IMR-90 (cell line): ENCODE results near the gene PM20D1. TPM values are rescaled to one million over a fixed set of nuclear protein-coding genes. Genes with fewer than 3 reads are reported as not detected.

Experiments used
- ATAC-seq: fragments of 200-7000 bp; cut with Tn5 transposase; 2 replicates; pipeline ENCODE4 v1.9.1; 2020; ENCODE audit warnings: low read depth, mild to moderate bottlenecking, moderate library complexity
- BruUV-seq: library from RNA; stranded (reverse); fragments of 400-500 nt; replicated peaks from 2 replicates; lab custom pipeline; 2021; lab: Mats Ljungman, UMichigan
- CTCF ChIA-PET: fragments of 300-600 bp; formaldehyde crosslinking; extraction: SDS; loops from one replicate; lab custom pipeline; 2021; ENCODE audit warnings: antibody characterized with exemption; lab: Yijun Ruan, JAX
- POLR2A ChIA-PET: fragments of 300-600 bp; sonication (Branson Sonifier 250); formaldehyde crosslinking; loops from one replicate; lab custom pipeline; 2022; ENCODE audit warnings: antibody characterized with exemption; ENCODE audit not compliant: unreplicated experiment; lab: Charles Lee
- DNase-seq: peaks from one replicate; pipeline ENCODE4 v3.0.0; 2013
- H2AFZ ChIP-seq: replicated peaks from 2 replicates; pipeline ENCODE3; 2013; ENCODE audit warnings: low read length, mild to moderate bottlenecking; ENCODE audit not compliant: poor library complexity
- H2AK5ac ChIP-seq: 2 replicates; pipeline ENCODE4 v1.6.1; 2013; ENCODE audit warnings: low read depth, low read length, inconsistent platforms
- H2AK9ac ChIP-seq: replicated peaks from 2 replicates; pipeline ENCODE3; 2013; ENCODE audit warnings: mild to moderate bottlenecking, low read depth, low read length, moderate library complexity; ENCODE audit not compliant: poor library complexity
- H2BK120ac ChIP-seq: 2 replicates; pipeline ENCODE4 v1.6.1; 2013; ENCODE audit warnings: low read depth, low read length, inconsistent platforms
- H2BK15ac ChIP-seq: 3 replicates; pipeline ENCODE4 v1.6.1; 2013; ENCODE audit warnings: low read depth, low read length, inconsistent platforms
- H2BK20ac ChIP-seq: 2 replicates; pipeline ENCODE4 v1.6.1; 2013; ENCODE audit warnings: low read depth, mild to moderate bottlenecking, inconsistent platforms, low read length, moderate library complexity
- H2BK5ac ChIP-seq: 2 replicates; pipeline ENCODE4 v1.6.1; 2013; ENCODE audit warnings: mild to moderate bottlenecking, low read depth, low read length, inconsistent platforms; ENCODE audit not compliant: poor library complexity, severe bottlenecking
- H3K14ac ChIP-seq: replicated peaks from 2 replicates; pipeline ENCODE4 v1.6.1; 2013; ENCODE audit warnings: low read depth, low read length, inconsistent platforms
- H3K18ac ChIP-seq: 2 replicates; pipeline ENCODE4 v1.6.1; 2013; ENCODE audit warnings: low read depth, low read length, control low read depth
- H3K23ac ChIP-seq: 2 replicates; pipeline ENCODE4 v1.6.1; 2013; ENCODE audit warnings: low read depth, low read length, inconsistent platforms
- H3K27ac ChIP-seq: 2 replicates; pipeline ENCODE4 v1.5.1; 2013; ENCODE audit warnings: mild to moderate bottlenecking, control low read depth, low read length; ENCODE audit not compliant: insufficient read depth
- H3K27me3 ChIP-seq: 2 replicates; pipeline ENCODE4 v1.6.1; 2013; ENCODE audit warnings: low read length; ENCODE audit not compliant: control insufficient read depth, insufficient read depth
- H3K36me3 ChIP-seq: 2 replicates; pipeline ENCODE4 v1.6.1; 2013; ENCODE audit warnings: low read length, mixed read lengths; ENCODE audit not compliant: control insufficient read depth, insufficient read depth
- H3K4ac ChIP-seq: 2 replicates; pipeline ENCODE4 v1.6.1; 2013; ENCODE audit warnings: low read depth, low read length, inconsistent platforms
- H3K4me1 ChIP-seq: 2 replicates; pipeline ENCODE4 v1.6.1; 2013; ENCODE audit warnings: low read length, mixed read lengths; ENCODE audit not compliant: control insufficient read depth, insufficient read depth
- H3K4me2 ChIP-seq: 2 replicates; pipeline ENCODE4 v1.6.1; 2013; ENCODE audit warnings: low read depth, mild to moderate bottlenecking, control low read depth, low read length, moderate library complexity
- H3K4me3 ChIP-seq: 2 replicates; pipeline ENCODE4 v1.5.1; 2013; ENCODE audit warnings: low read depth, mild to moderate bottlenecking, control low read depth, low read length, moderate library complexity; ENCODE audit not compliant: insufficient read depth
- H3K56ac ChIP-seq: 2 replicates; pipeline ENCODE4 v1.6.1; 2013; ENCODE audit warnings: low read length, inconsistent platforms; ENCODE audit not compliant: insufficient read depth; ENCODE audit errors: extremely low read depth
- H3K79me1 ChIP-seq, 2 experiments: 2 replicates each; pipeline ENCODE4 v1.6.1; 2013; ENCODE audit warnings: low read length in 2 of 2, inconsistent platforms in 1 of 2, low read depth in 1 of 2
- H3K9ac ChIP-seq: 2 replicates; pipeline ENCODE4 v1.6.1; 2013; ENCODE audit warnings: low read depth, low read length, control low read depth
- H3K9me1 ChIP-seq: 2 replicates; pipeline ENCODE4 v1.6.1; 2013; ENCODE audit warnings: low read length, inconsistent platforms; ENCODE audit not compliant: insufficient read depth
- H3K9me3 ChIP-seq: 2 replicates; pipeline ENCODE4 v1.6.1; 2013; ENCODE audit warnings: low read length; ENCODE audit not compliant: control insufficient read depth, insufficient read depth
- H4K20me1 ChIP-seq: 2 replicates; pipeline ENCODE4 v1.6.1; 2013; ENCODE audit warnings: low read length, inconsistent platforms; ENCODE audit not compliant: insufficient read depth
- H4K5ac ChIP-seq: 2 replicates; pipeline ENCODE4 v1.6.1; 2013; ENCODE audit warnings: mild to moderate bottlenecking, low read depth, low read length, control low read depth
- H4K8ac ChIP-seq, 2 experiments: 2 replicates each; pipeline ENCODE4 v1.6.1; 2013; ENCODE audit warnings: low read depth in 2 of 2, low read length in 2 of 2, control low read depth in 1 of 2, inconsistent platforms in 1 of 2
- H4K91ac ChIP-seq: 2 replicates; pipeline ENCODE4 v1.6.1; 2013; ENCODE audit warnings: low read depth, low read length, inconsistent platforms; ENCODE audit not compliant: insufficient read depth
- BHLHE40 ChIP-seq: fragments of 150-350 bp; IDR thresholded peaks from 2 replicates; pipeline ENCODE4 v1.6.1; 2016; ENCODE audit warnings: mild to moderate bottlenecking, low read depth, low read length
- CEBPB ChIP-seq: IDR thresholded peaks from 2 replicates; pipeline ENCODE4 v1.6.1; 2012; ENCODE audit warnings: low read depth, low read length, improper control_type of control experiment
- CHD1 ChIP-seq: IDR thresholded peaks from 2 replicates; pipeline ENCODE4 v1.6.1; 2012; ENCODE audit warnings: low read depth, low read length, improper control_type of control experiment
- CTCF ChIP-seq: conservative IDR thresholded peaks from 2 replicates; pipeline ENCODE4 v1.5.1; 2012; ENCODE audit warnings: mild to moderate bottlenecking, low read depth, low read length, improper control_type of control experiment
- ELK1 ChIP-seq: fragments of 150-350 bp; IDR thresholded peaks from 2 replicates; pipeline ENCODE4 v1.6.1; 2016; ENCODE audit warnings: low read depth, mild to moderate bottlenecking, low read length, moderate library complexity, borderline replicate concordance
- FOS ChIP-seq: fragments of 150-350 bp; IDR thresholded peaks from 2 replicates; pipeline ENCODE4 v1.6.1; 2016; ENCODE audit warnings: low read depth, low read length
- MAFK ChIP-seq: IDR thresholded peaks from 2 replicates; pipeline ENCODE4 v1.6.1; 2012; ENCODE audit warnings: low read depth, low read length, improper control_type of control experiment
- MAZ ChIP-seq: IDR thresholded peaks from 2 replicates; pipeline ENCODE4 v1.6.1; 2012; ENCODE audit warnings: low read depth, mild to moderate bottlenecking, low read length, improper control_type of control experiment, moderate library complexity, borderline replicate concordance
- MXI1 ChIP-seq: IDR thresholded peaks from 2 replicates; pipeline ENCODE4 v1.6.1; 2012; ENCODE audit warnings: low read depth, mild to moderate bottlenecking, low read length, moderate library complexity, borderline replicate concordance
- NFE2L2 ChIP-seq: fragments of 150-350 bp; IDR thresholded peaks from 2 replicates; pipeline ENCODE4 v1.6.1; 2016; ENCODE audit warnings: low read depth, mild to moderate bottlenecking, low read length
- POLR2A ChIP-seq: IDR thresholded peaks from 2 replicates; pipeline ENCODE4 v1.6.1; 2012; ENCODE audit warnings: mild to moderate bottlenecking, low read depth, low read length
- RAD21 ChIP-seq: IDR thresholded peaks from 2 replicates; pipeline ENCODE4 v1.6.1; 2012; ENCODE audit warnings: low read length, improper control_type of control experiment
- RCOR1 ChIP-seq: IDR thresholded peaks from 2 replicates; pipeline ENCODE4 v1.6.1; 2012; ENCODE audit warnings: mild to moderate bottlenecking, low read length, improper control_type of control experiment; ENCODE audit not compliant: insufficient replicate concordance
- RFX5 ChIP-seq: IDR thresholded peaks from 2 replicates; pipeline ENCODE4 v1.8.0; 2012; ENCODE audit warnings: low read depth, mild to moderate bottlenecking, low read length, moderate library complexity
- SMC3 ChIP-seq: fragments of 150-350 bp; IDR thresholded peaks from 2 replicates; pipeline ENCODE4 v1.6.1; 2016; ENCODE audit warnings: low read depth, mild to moderate bottlenecking, antibody characterized with exemption, low read length, moderate library complexity
- USF2 ChIP-seq: fragments of 150-350 bp; IDR thresholded peaks from 2 replicates; pipeline ENCODE4 v1.6.1; 2017; ENCODE audit warnings: mild to moderate bottlenecking, antibody characterized with exemption, low read length, low read depth
- WGBS, 2 experiments: methylation state at CpG; one replicate each; pipeline versions ENCODE4 v1.1.5 to v1.1.7; 2013; ENCODE audit warnings: missing lambda C conversion rate in 2 of 2; ENCODE audit not compliant: insufficient read length in 1 of 2; ENCODE audit errors: extremely low coverage in 2 of 2; 5-methylcytosine and 5-hydroxymethylcytosine counted together
- dilution Hi-C: fragments of 300-500 bp; cut with HindIII; formaldehyde crosslinking; loops from one replicate; pipeline ENCODE4 v1.14.3; 2018; ENCODE audit warnings: low sequenced_read_pairs; ENCODE audit not compliant: unreplicated experiment
- in situ Hi-C: fragments of 300-500 bp; cut with MboI; formaldehyde crosslinking; loops from 3 replicates; pipeline ENCODE4 v1.14.3; 2019; ENCODE audit warnings: low sequenced_read_pairs, inconsistent platforms, mixed read lengths
- intact Hi-C: fragments of 100-400 bp; cut with micrococcal nuclease; formaldehyde crosslinking; loops from 2 replicates; pipeline ENCODE4 v1.10.0; 2022
- polyA plus RNA-seq, 3 experiments: library from polyadenylated mRNA; depleted of rRNA; stranded (reverse); fragments of >200 nt; gene quantifications; 2 replicates each; pipeline ENCODE4 v1.2.3, GENCODE V29; 2012; ENCODE audit warnings: low replicate concordance in 1 of 3
- total RNA-seq: library from RNA; depleted of rRNA; stranded (reverse); fragments of >200 nt; gene quantifications from 2 replicates; pipeline ENCODE4 v1.2.3, GENCODE V29; 2012

Gene PM20D1
- total and polyA plus RNA-seq, 2 of the 4 experiments (the other 2 are of a cell fraction), result not detected

- H3K18ac ChIP-seq, result no peak overlapping the region
- no peak overlapping the region for H2AK9ac ChIP-seq
- H3K56ac ChIP-seq, result no peak overlapping the region
- no CpG with 5 or more reads among the region's 2 CpGs for WGBS, 2 experiments
- no peak overlapping the region for H3K9ac ChIP-seq
- H4K91ac ChIP-seq, result no peak overlapping the region
- dilution Hi-C loops (no loop called here), intact Hi-C loops (no loop called here), in situ Hi-C loops (no loop called here)
- no peaks in the 10 kb centered on the region for H3K79me1 ChIP-seq
- no peak overlapping the region for H3K4me3 ChIP-seq
- ATAC-seq (no peak), DNase-seq (no peak)
- no peak overlapping the region for H4K8ac ChIP-seq
- peaks cover 14% of the 10 kb centered on the region for H3K27me3 ChIP-seq
- peaks cover 2% of the 10 kb centered on the region; the same call in 1 of the 2 replicates for H3K9me1 ChIP-seq
- CTCF ChIA-PET, result no interaction called here
- TF ChIP-seq BHLHE40, result no peak
- TF ChIP-seq MAZ, result no peak
- TF ChIP-seq SMC3, result no peak
- no peak for TF ChIP-seq CHD1
- no peak for TF ChIP-seq CEBPB
- TF ChIP-seq RCOR1, result no peak
- no peak for TF ChIP-seq MXI1
- no peak for TF ChIP-seq RFX5
- no peak for TF ChIP-seq POLR2A
- no peak for TF ChIP-seq ELK1
- TF ChIP-seq CTCF, result no peak
- no peak for TF ChIP-seq FOS
- no peak for TF ChIP-seq USF2
- no peak for TF ChIP-seq NFE2L2
- TF ChIP-seq MAFK, result no peak
- no peak for TF ChIP-seq RAD21
- no peak overlapping the region for H2BK15ac ChIP-seq
- H4K20me1 ChIP-seq, result no peaks in the 10 kb centered on the region
- H3K23ac ChIP-seq, result no peak overlapping the region
- no peak overlapping the region for H2BK20ac ChIP-seq
- no peak overlapping the region for H3K4ac ChIP-seq
- peaks cover 4% of the 10 kb centered on the region for H3K4me1 ChIP-seq
- no peak overlapping the region for H3K4me2 ChIP-seq
- no peak overlapping the region for H2AFZ ChIP-seq
- no peak overlapping the region for H4K5ac ChIP-seq
- BruUV-seq, result no TSS peak
- POLR2A ChIA-PET, result no interaction called here
- no peak overlapping the region for H2BK5ac ChIP-seq
- H3K36me3 ChIP-seq, result no peaks in the 10 kb centered on the region
- H2BK120ac ChIP-seq, result no peak overlapping the region
- no peak overlapping the region for H3K27ac ChIP-seq
- H3K14ac ChIP-seq, result no peak overlapping the region
- no peaks in the 10 kb centered on the region for H3K9me3 ChIP-seq
- no peak overlapping the region for H2AK5ac ChIP-seq
These were observed 7.7 kb downstream of the PM20D1 start for GRCh38 chr1:205842229-205842628.
